ENCODE results near the gene DMRTC2.

DMRTC2 gene

GRCh38 chr19:41898235-41898634 is 53.4 kb downstream of the DMRTC2 start:
- Histone ChIP-seq H3K4me2 (no peak overlapping the region), H3K4me3 (IDR thresholded peaks at IDR 0.05; ENCODE audit: insufficient read depth, low read depth, low read length) (no peak overlapping the region), H3K9ac (no peak overlapping the region), H3K27me3 (ENCODE audit: insufficient read depth, low read depth) (no peaks in the 10 kb centered on the region), H3K36me3 (ENCODE audit: insufficient read depth) (no peaks in the 10 kb centered on the region; the same call in 1 of the 2 replicates), H2AFZ (ENCODE audit: low read depth) (no peak overlapping the region), H3K4me1 (ENCODE audit: low read depth, poor library complexity, severe bottlenecking) (no peaks in the 10 kb centered on the region), H3K27ac (no peak overlapping the region), H3K79me2 (ENCODE audit: insufficient read depth, low read depth) (no peaks in the 10 kb centered on the region), H4K20me1 (ENCODE audit: insufficient read depth) (no peaks in the 10 kb centered on the region)
- TF ChIP-seq CTCF (conservative IDR thresholded peaks at IDR 0.05; ENCODE audit: low read depth, low read length), result no peak

Data from KMS-11 (cell line).